RWPE2 (cell line): ENCODE results near the gene MIPOL1.

Experiments used
- ATAC-seq: fragments of 200-7000 bp; cut with Tn5 transposase; 3 replicates; pipeline ENCODE4 v1.9.1; 2021; ENCODE audit warnings: low read depth
- DNase-seq: peaks from one replicate; pipeline ENCODE4 v3.0.0-alpha.2; 2020; ENCODE audit warnings: low spot score
- H3K27ac ChIP-seq: fragments of 450-650 bp; 2 replicates; pipeline ENCODE4 v1.5.1; 2017; ENCODE audit warnings: mild to moderate bottlenecking; ENCODE audit not compliant: poor library complexity, severe bottlenecking
- H3K27me3 ChIP-seq: fragments of 250-450 bp; sonication (Bioruptor Pico); 2 replicates; pipeline ENCODE4 v1.5.1; 2021; ENCODE audit warnings: mild to moderate bottlenecking, moderate library complexity; ENCODE audit not compliant: insufficient read depth, poor library complexity, severe bottlenecking
- H3K36me3 ChIP-seq: fragments of 250-450 bp; sonication (Bioruptor Pico); 2 replicates; pipeline ENCODE4 v1.5.1; 2020; ENCODE audit warnings: low read depth, mild to moderate bottlenecking, moderate library complexity
- H3K4me1 ChIP-seq: fragments of 250-450 bp; sonication (Bioruptor Pico); 2 replicates; pipeline ENCODE4 v1.5.1; 2021; ENCODE audit warnings: mild to moderate bottlenecking, moderate library complexity; ENCODE audit not compliant: insufficient read depth, poor library complexity, severe bottlenecking
- H3K4me3 ChIP-seq: fragments of 250-450 bp; sonication (Bioruptor Pico); 2 replicates; pipeline ENCODE4 v1.5.1; 2021; ENCODE audit warnings: mild to moderate bottlenecking, moderate library complexity; ENCODE audit not compliant: severe bottlenecking
- H3K9me3 ChIP-seq: fragments of 250-450 bp; sonication (Bioruptor Pico); 2 replicates; pipeline ENCODE4 v1.5.1; 2021; ENCODE audit warnings: mild to moderate bottlenecking, moderate library complexity; ENCODE audit not compliant: severe bottlenecking
- TF ChIP-seq, protein P1 (sequence below): fragments of 450-650 bp; IDR thresholded peaks from one replicate; pipeline ENCODE4 v1.5.1; 2017; ENCODE audit warnings: mild to moderate bottlenecking, moderate library complexity; ENCODE audit not compliant: poor library complexity, severe bottlenecking

The MIPOL1 gene

DNA sequence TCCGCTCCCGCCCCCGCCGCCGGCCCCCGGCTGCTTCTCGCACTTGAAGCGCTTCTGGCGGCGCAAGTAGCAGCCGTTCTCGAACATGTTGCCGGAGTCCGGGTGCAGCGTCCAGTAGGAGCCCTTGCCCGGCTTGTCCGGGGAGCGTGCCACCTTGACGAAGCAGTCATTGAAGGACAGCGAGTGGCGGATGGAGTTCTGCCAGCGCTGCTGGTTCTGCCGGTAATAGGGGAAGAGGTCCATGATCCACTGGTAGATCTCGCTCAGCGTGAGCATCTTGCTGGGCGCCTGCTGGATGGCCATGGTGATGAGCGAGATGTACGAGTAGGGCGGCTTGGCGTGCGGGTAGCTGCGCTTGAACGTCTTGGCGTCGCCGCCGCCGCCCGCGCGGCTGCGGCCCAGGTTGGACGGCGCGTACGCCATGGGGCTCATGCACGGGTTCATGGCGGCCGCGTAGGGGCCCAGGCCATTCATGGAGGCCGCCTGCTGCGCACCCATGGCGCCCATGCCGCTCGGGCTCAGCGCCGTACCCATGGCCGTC lies 394.3 kb downstream of the MIPOL1 start:
- TF ChIP-seq, protein P1, sequence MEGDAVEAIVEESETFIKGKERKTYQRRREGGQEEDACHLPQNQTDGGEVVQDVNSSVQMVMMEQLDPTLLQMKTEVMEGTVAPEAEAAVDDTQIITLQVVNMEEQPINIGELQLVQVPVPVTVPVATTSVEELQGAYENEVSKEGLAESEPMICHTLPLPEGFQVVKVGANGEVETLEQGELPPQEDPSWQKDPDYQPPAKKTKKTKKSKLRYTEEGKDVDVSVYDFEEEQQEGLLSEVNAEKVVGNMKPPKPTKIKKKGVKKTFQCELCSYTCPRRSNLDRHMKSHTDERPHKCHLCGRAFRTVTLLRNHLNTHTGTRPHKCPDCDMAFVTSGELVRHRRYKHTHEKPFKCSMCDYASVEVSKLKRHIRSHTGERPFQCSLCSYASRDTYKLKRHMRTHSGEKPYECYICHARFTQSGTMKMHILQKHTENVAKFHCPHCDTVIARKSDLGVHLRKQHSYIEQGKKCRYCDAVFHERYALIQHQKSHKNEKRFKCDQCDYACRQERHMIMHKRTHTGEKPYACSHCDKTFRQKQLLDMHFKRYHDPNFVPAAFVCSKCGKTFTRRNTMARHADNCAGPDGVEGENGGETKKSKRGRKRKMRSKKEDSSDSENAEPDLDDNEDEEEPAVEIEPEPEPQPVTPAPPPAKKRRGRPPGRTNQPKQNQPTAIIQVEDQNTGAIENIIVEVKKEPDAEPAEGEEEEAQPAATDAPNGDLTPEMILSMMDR = peak; percentile 77
- Histone ChIP-seq H3K9me3 (no peaks in the 10 kb centered on the region), H3K4me3 (peak overlapping the region; percentile 88), H3K36me3 (peaks cover 29% of the 10 kb centered on the region), H3K27ac (peak overlapping the region; percentile 93), H3K27me3 (no peaks in the 10 kb centered on the region), H3K4me1 (peaks cover 6% of the 10 kb centered on the region)
- peak; percentile 11 for ATAC-seq
- DNase-seq = peak; percentile 79

- Histone ChIP-seq H3K4me1 (peaks cover 5% of the 10 kb centered on the region), H3K4me3 (peak overlapping the region; percentile 88), H3K9me3 (no peaks in the 10 kb centered on the region), H3K36me3 (peaks cover 29% of the 10 kb centered on the region), H3K27ac (peak overlapping the region; percentile 93), H3K27me3 (no peaks in the 10 kb centered on the region)
- peak; percentile 3; the same call in 1 of the 3 replicates for ATAC-seq
- TF ChIP-seq, protein P1 = no peak
- peak; percentile 78 for DNase-seq
These were observed 395.0 kb downstream of the MIPOL1 start for GRCh38 chr14:37592482-37593408.

DNA sequence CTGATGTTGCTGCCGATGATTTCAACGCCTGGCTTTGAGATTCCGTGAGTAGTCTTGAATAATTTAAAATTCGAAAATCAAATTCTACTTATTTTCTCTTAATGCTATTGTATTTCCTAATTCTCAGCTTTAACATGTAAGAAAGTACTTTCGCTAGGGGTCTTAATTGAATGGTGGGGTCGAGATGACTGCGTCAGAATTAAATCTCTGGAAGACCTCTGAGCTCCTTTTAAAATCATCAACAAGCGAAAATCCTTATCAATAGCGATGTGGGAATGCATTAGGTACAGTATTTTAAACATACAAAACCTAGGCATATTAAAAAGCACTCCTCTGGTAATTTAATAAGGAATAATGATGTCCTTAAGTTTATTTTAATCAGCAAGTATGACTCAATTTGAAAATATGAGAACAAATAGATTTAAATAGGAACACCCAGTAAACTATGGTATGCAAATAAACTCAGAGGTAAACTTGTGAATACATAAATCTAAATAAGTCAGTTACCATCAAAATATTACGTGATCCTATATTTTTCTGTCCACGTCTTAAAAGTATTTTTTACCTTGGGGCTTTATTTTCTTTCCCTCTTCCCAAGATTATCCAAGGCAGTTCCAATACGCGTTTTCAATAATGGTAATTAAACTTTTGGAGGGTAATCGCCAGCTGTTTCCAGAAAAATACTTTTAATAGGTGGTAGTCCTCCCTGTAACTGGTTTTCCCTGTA lies 395.9 kb downstream of the MIPOL1 start:
- H3K9me3 ChIP-seq = no peaks in the 10 kb centered on the region
- DNase-seq = no peak
- no peaks in the 10 kb centered on the region for H3K27me3 ChIP-seq
- TF ChIP-seq, protein P1 = no peak
- peak overlapping the region; percentile 88 for H3K4me3 ChIP-seq
- no peak for ATAC-seq
- peak overlapping the region; percentile 93 for H3K27ac ChIP-seq
- peaks cover 26% of the 10 kb centered on the region for H3K36me3 ChIP-seq
- peaks cover 5% of the 10 kb centered on the region for H3K4me1 ChIP-seq

GRCh38 chr14:37594238-37594970 lies 396.7 kb downstream of the MIPOL1 start:
- H3K27me3 ChIP-seq = no peaks in the 10 kb centered on the region
- ATAC-seq = peak; percentile 5; the same call in 2 of the 3 replicates
- H3K27ac ChIP-seq = peak overlapping the region; percentile 93
- H3K9me3 ChIP-seq = no peaks in the 10 kb centered on the region
- no peak for DNase-seq
- peaks cover 8% of the 10 kb centered on the region for H3K4me1 ChIP-seq
- peak overlapping the region; percentile 88 for H3K4me3 ChIP-seq
- TF ChIP-seq, protein P1 = peak; percentile 97
- peaks cover 22% of the 10 kb centered on the region for H3K36me3 ChIP-seq
